Caco-2 (cell line): Measurements from ENCODE around the gene CACNB2. TPM values are rescaled to one million over a fixed set of nuclear protein-coding genes. Genes with fewer than 3 reads are reported as not detected.

Experiments used
- BruUV-seq: library from RNA; stranded (reverse); fragments of 400-500 nt; replicated peaks from 2 replicates; lab custom pipeline; 2021; lab: Mats Ljungman, UMichigan
- CTCF ChIA-PET: fragments of 300-600 bp; sonication (Branson Sonifier 250); formaldehyde crosslinking; loops from one replicate; lab custom pipeline; 2022; ENCODE audit warnings: antibody characterized with exemption; lab: Charles Lee
- POLR2A ChIA-PET: fragments of 300-600 bp; sonication (Branson Sonifier 250); formaldehyde crosslinking; loops from one replicate; lab custom pipeline; 2022; ENCODE audit warnings: antibody characterized with exemption; lab: Charles Lee
- DNase-seq, 2 experiments: peaks; one replicate each; pipeline versions ENCODE4 v3.0.0 to v3.0.0-alpha.2; 2020 to 2022
- H3K27me3 ChIP-seq: replicated peaks from 2 replicates; pipeline ENCODE4 v1.6.0; 2011; ENCODE audit warnings: low read length; ENCODE audit not compliant: control insufficient read depth, insufficient read depth
- H3K36me3 ChIP-seq: 2 replicates; pipeline ENCODE4 v1.5.1; 2011; ENCODE audit warnings: low read length; ENCODE audit not compliant: control insufficient read depth, insufficient read depth
- H3K4me1 ChIP-seq: fragments of 250-450 bp; sonication (Bioruptor Pico); 2 replicates; pipeline ENCODE4 v1.5.1; 2020; ENCODE audit warnings: mild to moderate bottlenecking
- H3K4me3 ChIP-seq: 2 replicates; pipeline ENCODE4 v1.5.1; 2011; ENCODE audit warnings: low read depth, mild to moderate bottlenecking, control low read depth, low read length
- H3K9me3 ChIP-seq: fragments of 250-450 bp; sonication (Bioruptor Pico); 2 replicates; pipeline ENCODE4 v1.5.1; 2020; ENCODE audit warnings: mild to moderate bottlenecking, moderate library complexity
- H3K27ac Mint-ChIP-seq: one replicate; pipeline ENCODE4 v1.8.0; 2022; ENCODE audit warnings: mixed read lengths; ENCODE audit not compliant: unreplicated experiment
- H3K27me3 Mint-ChIP-seq: one replicate; pipeline ENCODE4 v1.8.0; 2022; ENCODE audit warnings: mixed read lengths; ENCODE audit not compliant: insufficient read depth, unreplicated experiment
- H3K36me3 Mint-ChIP-seq: one replicate; pipeline ENCODE4 v1.8.0; 2022; ENCODE audit warnings: mild to moderate bottlenecking, mixed read lengths; ENCODE audit not compliant: insufficient read depth, unreplicated experiment
- H3K4me1 Mint-ChIP-seq: one replicate; pipeline ENCODE4 v1.8.0; 2022; ENCODE audit warnings: low read depth, mixed read lengths; ENCODE audit not compliant: unreplicated experiment
- H3K4me3 Mint-ChIP-seq: one replicate; pipeline ENCODE4 v1.8.0; 2022; ENCODE audit warnings: mild to moderate bottlenecking, moderate library complexity, mixed read lengths; ENCODE audit not compliant: unreplicated experiment
- H3K9me3 Mint-ChIP-seq: one replicate; pipeline ENCODE4 v1.8.0; 2022; ENCODE audit warnings: mixed read lengths; ENCODE audit not compliant: unreplicated experiment
- intact Hi-C: fragments of 100-400 bp; cut with micrococcal nuclease; formaldehyde crosslinking; loops from one replicate; pipeline ENCODE4 v1.10.0; 2022; ENCODE audit not compliant: unreplicated experiment
- total RNA-seq: library from RNA; stranded (reverse); gene quantifications from 2 replicates; pipeline ENCODE4 v1.2.3, GENCODE V29; 2022
- TF ChIP-seq, protein P1 (sequence below), 2 experiments: fragments of 200-600 bp in 1 of 2; IDR thresholded peaks; 1 replicate in 1 of 2; 2 replicates in 1 of 2; pipeline versions ENCODE4 v1.5.1 to v1.8.0; 2011 to 2022; ENCODE audit warnings: antibody characterized with exemption in 1 of 2, control low read depth in 1 of 2, inconsistent platforms in 1 of 2, low read depth in 1 of 2, low read length in 1 of 2, mild to moderate bottlenecking in 1 of 2, moderate library complexity in 1 of 2; ENCODE audit not compliant: insufficient read depth in 1 of 2, severe bottlenecking in 1 of 2, unreplicated experiment in 1 of 2

CACNB2 gene
- total RNA-seq, 1 experiment from 2014 or later: 0.98 TPM

DNA sequence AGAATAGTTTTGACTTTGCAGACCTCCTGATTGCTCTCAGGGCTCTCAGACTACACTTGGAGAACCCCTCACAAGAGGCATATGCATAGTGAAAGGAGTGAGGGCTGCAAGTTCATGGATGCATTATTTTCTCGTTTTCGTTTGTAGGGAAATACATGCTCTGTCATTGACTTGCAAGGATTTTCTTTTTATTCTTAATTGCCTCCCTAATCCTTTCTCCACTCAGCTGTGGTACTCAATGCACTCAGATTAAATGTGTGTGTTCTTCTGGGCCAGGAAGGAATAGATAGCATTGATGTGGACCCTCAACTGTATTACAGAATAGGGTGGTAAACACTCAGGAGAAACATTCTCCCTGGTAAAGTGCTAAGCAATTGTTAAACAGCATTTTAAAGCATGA lies 188.7 kb downstream of the CACNB2 start:
- no peaks in the 10 kb centered on the region for H3K4me1 ChIP-seq
- H3K9me3 ChIP-seq: no peaks in the 10 kb centered on the region
- TF ChIP-seq, protein P1, sequence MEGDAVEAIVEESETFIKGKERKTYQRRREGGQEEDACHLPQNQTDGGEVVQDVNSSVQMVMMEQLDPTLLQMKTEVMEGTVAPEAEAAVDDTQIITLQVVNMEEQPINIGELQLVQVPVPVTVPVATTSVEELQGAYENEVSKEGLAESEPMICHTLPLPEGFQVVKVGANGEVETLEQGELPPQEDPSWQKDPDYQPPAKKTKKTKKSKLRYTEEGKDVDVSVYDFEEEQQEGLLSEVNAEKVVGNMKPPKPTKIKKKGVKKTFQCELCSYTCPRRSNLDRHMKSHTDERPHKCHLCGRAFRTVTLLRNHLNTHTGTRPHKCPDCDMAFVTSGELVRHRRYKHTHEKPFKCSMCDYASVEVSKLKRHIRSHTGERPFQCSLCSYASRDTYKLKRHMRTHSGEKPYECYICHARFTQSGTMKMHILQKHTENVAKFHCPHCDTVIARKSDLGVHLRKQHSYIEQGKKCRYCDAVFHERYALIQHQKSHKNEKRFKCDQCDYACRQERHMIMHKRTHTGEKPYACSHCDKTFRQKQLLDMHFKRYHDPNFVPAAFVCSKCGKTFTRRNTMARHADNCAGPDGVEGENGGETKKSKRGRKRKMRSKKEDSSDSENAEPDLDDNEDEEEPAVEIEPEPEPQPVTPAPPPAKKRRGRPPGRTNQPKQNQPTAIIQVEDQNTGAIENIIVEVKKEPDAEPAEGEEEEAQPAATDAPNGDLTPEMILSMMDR (IDR thresholded peaks at IDR 0.05; ENCODE audit: insufficient read depth in 1 of 2, low read depth in 1 of 2, low read length in 1 of 2, severe bottlenecking in 1 of 2, unreplicated experiment in 1 of 2): no peak
- no peaks in the 10 kb centered on the region for H3K9me3 Mint-ChIP-seq
- ChIA-PET CTCF (no interaction called here), POLR2A (no interaction called here)
- H3K4me3 Mint-ChIP-seq: no peak overlapping the region
- no peaks in the 10 kb centered on the region for H3K27me3 ChIP-seq
- no peak for DNase-seq
- intact Hi-C loops: no loop called here
- no TSS peak for BruUV-seq
- H3K4me1 Mint-ChIP-seq: peaks cover 5% of the 10 kb centered on the region
- no peaks in the 10 kb centered on the region for H3K36me3 ChIP-seq
- no peak overlapping the region for H3K27ac Mint-ChIP-seq
- H3K4me3 ChIP-seq: no peak overlapping the region
- H3K36me3 Mint-ChIP-seq: no peaks in the 10 kb centered on the region
- peaks cover 6% of the 10 kb centered on the region for H3K27me3 Mint-ChIP-seq

DNA sequence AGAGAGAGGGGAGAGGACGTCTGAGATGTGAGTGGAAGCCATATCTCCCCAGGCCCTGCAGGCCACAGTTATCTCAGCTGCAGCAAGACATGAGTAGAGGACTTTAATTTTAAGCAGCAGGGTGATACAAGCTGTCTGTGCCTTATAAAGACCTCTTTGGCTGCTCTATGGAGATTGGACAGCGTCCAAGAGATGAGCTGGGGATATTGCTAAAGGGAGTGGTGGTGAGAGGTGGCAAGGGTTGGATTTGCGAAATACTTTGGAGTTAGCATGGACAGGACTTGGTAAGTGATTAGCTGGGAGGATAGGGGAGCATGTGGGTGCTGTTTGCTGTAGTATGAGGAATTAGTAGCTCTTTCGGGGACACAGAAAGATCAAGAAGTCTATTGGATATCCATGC lies 191.8 kb downstream of the CACNB2 start:
- intact Hi-C loops: no loop called here
- POLR2A ChIA-PET: no interaction called here

DNA sequence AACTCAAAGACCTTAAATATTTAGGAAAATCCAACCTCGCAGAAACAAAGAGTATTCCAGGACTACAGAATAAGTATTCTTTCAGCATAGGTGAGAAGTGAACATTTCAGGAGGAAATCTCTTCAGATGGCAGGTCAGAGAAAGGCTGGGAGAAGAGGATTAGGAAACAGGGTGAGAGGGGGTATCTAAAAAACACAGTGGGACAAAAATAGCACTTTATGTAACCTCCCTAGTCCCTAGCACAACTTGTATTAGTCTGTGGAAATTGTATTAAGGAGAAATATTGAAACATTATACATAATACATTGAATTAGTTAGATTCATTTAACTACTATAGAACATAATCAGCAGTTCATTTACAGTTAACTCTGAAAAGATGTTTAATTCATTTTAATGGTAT lies 192.3 kb downstream of the CACNB2 start:
- no peak for DNase-seq
- Mint-ChIP-seq H3K27ac (no peak overlapping the region), H3K36me3 (no peaks in the 10 kb centered on the region), H3K27me3 (no peaks in the 10 kb centered on the region), H3K4me3 (no peak overlapping the region), H3K9me3 (no peaks in the 10 kb centered on the region), H3K4me1 (peaks cover 6% of the 10 kb centered on the region)
- TF ChIP-seq, protein P1 (IDR thresholded peaks at IDR 0.05; ENCODE audit: insufficient read depth in 1 of 2, low read depth in 1 of 2, low read length in 1 of 2, severe bottlenecking in 1 of 2, unreplicated experiment in 1 of 2): no peak
- BruUV-seq: no TSS peak
- Histone ChIP-seq H3K4me1 (no peaks in the 10 kb centered on the region), H3K4me3 (no peak overlapping the region), H3K27me3 (no peaks in the 10 kb centered on the region), H3K9me3 (no peaks in the 10 kb centered on the region), H3K36me3 (no peaks in the 10 kb centered on the region)
- POLR2A ChIA-PET: no interaction called here
- intact Hi-C loops: no loop called here
- CTCF ChIA-PET: no interaction called here

More for the DNA sequence above, 191.8 kb downstream of the CACNB2 start:
- peaks cover 6% of the 10 kb centered on the region for H3K4me1 Mint-ChIP-seq
- TF ChIP-seq, protein P1 (IDR thresholded peaks at IDR 0.05; ENCODE audit: insufficient read depth in 1 of 2, low read depth in 1 of 2, low read length in 1 of 2, severe bottlenecking in 1 of 2, unreplicated experiment in 1 of 2): no peak
- no peaks in the 10 kb centered on the region for H3K36me3 Mint-ChIP-seq
- Histone ChIP-seq H3K4me1 (no peaks in the 10 kb centered on the region), H3K36me3 (no peaks in the 10 kb centered on the region), H3K27me3 (no peaks in the 10 kb centered on the region), H3K4me3 (no peak overlapping the region), H3K9me3 (no peaks in the 10 kb centered on the region)
- no peaks in the 10 kb centered on the region for H3K27me3 Mint-ChIP-seq
- CTCF ChIA-PET: no interaction called here
- no peak overlapping the region for H3K27ac Mint-ChIP-seq
- H3K9me3 Mint-ChIP-seq: no peaks in the 10 kb centered on the region
- no peak for DNase-seq
- no peak overlapping the region for H3K4me3 Mint-ChIP-seq
- no TSS peak for BruUV-seq
